NK-92 treated with Interleukin-12 subunit alpha and Interleukin-12 subunit beta, amount 100 ng/mL, for 24 hours (cell line): ENCODE measurements around the gene HDHD5.

Source experiments
- DNase-seq: peaks from one replicate; lab custom pipeline; 2025; lab: John Stamatoyannopoulos, UW

Gene HDHD5

DNA sequence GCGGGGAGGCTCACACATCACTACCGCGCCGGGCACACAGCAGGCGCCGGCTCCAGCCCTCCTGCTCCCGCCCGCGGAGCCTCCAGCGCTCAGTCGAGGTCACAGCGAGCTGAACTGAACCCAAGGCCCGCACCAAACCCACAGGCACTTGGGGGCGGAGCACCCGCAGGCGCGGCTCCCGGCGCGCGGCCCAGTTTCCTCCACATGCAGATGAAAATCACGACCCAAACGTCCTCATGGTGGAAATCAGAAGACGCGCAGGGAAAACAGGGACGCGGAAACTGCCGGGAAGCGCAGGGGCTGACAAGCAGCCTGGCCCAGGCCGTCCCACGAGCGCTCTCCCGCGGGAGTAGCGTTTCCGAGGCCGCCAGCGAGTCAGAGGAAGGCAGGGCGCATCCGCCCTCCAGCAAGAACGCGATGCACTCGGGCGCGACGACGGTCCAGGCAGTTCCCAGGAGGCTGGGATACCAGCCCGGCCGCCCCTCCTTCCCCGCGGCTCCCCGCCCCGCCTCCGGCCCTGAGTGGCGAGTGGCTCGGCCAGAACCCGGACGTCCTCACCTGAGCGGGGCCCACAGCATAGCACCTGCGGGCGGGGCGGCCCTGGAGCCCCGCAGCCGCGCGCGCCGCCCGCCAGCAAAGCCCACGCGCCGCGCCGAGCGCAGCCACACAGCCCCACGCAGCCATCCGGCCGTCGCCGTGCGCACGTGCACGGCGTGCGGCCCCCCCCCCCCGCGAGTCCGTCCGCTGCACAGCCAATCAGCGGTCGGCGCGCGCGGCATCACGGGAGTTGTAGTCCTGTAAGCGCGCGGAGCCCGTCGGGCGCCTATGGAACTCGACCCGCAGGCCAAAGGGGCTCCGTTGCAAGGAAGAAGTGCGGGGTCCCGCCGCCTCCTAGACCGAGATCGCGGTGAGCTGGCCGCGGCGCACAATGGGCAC lies at the start of gene HDHD5:
HDHD5 (minus strand) TSS at position 710 of the 936 bp plus-strand sequence; CDS start at position 684, 26 bp downstream.
- DNase-seq: peak; percentile 85

DNA sequence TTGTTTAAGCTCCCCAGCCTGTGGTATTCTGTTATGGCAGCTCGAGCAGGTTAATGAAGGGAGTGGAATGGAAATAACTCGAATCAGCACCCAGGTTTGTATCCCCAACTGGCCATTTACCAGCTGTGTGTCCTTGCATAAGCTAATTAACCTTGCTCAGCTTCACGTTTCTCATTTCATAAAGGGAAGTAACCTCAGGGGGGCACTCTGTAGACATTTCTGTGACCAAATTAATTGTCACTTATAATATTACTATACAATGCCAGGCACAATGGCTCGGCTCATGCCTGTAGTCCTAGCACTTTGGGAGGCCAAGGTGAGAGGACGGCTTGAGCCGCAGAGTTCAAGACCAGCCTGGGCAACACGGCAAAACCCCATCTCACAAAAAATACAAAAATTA lies 46.4 kb upstream of the HDHD5 start:
- no peak for DNase-seq

DNA sequence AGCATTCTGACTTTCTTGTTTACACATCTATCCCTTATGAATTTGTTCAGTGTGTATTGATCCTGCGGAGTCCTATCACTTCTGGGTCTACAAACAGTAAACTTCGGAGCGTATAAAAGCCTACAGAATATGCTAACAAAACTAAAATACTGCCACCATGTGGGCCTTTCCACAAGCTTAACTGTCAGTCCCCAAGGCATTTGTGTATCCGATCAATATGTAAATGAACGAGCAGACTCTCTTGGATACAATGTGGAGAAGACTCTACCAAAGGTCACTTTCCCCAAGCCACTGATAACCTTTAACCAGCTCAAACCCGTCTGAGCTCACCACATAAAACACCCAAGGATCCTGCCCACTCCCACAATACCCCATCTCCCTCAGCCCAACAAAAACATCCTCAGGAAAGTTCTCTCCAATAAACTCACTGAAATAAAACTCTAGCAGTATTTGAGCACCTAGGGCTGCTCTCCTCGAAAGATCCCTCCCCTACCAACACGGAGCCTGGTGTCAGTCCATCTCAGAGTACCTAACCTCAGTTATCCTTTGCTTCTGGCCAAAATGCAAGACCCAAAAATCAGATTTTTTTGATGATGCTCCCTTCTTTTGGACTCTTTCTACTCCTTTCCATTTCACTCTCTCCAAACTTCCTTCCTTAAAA lies 42.3 kb upstream of the HDHD5 start:
- no peak for DNase-seq

DNA sequence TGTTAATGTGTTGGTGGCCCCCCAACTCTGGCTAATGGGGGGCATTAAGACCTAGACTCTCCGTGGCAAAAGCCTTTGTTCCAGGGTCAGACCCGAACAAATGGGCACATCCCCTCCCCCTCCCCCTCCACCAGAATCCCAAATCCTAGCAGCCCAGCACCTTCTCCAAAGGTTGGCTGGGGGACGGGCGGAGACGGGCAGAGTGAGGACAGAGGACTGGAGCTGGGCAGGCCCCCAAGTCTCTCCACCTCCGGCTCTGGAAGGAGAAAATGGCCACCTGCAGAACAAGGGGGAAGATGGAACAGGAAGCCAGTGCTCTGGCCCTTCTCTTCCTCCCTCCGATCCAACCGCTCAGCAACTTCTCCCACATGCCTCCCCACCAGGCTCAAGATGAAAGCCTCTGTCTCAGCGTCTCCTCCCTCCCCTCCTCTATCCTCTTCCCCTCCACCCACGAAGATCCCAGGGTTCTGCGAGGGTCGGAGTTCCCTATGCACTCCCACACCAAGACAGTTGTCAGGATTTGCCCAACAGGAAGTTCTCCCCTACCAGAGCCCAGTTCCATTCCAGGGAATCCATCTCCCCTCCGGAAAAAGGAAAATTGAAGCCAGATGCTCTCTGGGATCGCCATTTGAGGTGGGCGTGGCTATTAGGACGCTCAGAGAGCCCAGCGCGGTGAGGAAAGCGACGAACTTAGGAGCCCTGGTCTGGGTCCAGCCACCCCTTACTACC lies 40.1 kb upstream of the HDHD5 start:
- DNase-seq: no peak

DNA sequence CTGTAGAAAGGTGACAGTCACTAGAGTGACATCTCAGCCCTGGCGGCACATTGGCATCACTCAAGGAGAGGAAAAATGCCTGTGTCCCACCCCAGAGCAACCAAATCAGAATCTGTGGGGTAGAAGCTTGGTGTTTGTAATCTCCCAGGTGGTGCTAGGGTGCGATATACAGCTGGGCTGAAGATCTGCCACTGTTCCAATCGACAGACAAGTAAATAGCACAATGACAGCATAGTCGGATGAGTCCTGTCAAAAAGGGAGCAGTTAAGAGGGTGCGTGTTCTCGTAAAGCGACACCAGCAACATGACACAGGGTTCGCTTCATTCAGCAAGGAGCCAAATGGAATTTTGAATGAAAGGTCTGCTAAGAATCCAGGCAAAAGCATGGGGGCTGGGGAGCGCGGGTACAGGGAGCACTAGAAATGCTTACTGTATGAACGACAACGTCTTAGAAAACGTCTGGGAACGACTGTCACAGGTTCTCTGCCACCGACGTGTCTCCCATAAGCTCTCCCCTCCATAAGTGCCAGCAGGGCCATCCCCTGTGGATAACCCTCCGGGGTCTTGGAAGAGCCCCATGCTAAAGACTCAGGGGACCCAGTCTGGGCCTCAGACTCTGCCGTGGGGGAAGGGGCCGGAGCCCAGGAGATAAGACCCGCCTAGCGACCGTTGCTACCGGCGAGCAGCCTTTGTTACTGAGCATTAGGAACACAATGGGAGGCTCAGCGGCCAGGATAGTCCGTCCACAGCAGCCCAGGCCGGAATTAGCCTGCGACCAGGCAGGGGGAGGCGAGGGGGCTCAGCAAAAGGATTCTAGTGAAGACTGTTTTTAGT lies 39.3 kb upstream of the HDHD5 start:
- DNase-seq: no peak

DNA sequence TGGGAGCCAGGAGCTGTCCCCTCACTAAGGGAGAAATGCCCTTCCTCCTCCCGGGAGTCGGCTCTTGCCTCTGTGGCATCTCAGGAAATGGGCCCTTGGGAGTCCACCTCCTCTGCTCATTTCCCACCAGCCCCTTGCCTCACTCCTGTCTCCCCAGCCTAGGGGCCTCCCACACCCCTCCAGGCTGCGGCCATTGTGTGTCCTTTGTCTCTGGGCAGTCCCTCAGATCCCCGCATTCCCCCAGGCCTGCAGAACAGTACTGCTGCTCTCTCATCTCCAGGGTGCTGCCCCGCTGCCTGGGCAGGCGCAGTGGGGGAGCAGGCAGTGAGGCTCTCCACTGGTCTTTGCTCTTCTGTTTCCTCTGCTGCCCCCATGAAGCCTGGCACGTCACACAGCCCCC lies 35.1 kb upstream of the HDHD5 start:
- no peak for DNase-seq

DNA sequence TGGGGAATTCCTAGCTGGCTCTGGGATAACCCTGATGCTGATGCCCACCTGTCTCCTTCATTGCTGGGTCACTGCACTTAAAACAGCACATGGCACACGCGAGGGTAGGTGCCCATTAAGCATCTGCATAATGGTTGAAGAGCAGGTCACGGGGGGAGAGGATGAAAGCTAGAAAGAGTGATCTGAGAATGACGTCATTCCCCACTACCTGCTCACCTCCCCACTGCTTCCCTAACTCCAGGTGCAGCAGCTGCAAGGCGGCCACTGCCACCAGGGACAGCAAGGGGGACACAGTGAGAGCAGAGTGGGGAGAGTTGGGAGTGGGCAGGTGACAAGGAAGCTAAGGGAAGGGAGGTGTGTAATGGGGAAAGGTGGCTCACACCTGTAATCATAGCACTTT lies 33.1 kb upstream of the HDHD5 start:
- no peak for DNase-seq

DNA sequence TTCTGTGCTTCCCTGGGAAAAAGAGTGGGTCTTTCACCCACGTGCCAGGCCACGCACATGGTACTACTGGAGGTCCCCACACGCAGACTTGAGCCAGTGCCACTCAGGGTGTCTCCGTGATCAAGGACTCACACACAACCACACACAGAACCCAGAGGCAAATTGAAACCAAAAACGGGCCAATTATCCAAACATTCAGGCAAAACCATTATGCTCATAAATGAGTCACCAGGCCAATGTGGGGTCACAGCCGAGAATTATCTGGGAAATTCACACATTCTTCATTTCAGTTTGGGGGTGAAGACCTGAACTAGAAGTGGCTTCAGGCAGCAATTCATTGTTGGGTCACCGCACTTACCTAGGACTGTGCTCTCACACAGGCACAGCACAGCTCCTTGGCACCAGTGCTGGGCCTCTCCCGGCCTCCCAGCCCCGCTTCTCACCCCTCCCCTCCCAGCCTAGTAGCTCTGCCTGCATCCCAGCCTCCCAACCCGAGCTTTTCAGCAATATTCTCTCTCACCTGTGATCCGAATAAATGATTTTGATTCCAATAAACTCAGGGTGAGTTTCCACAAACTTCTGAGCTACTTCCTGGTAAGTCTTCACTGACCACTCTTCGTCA lies 32.2 kb upstream of the HDHD5 start:
- no peak for DNase-seq

DNA sequence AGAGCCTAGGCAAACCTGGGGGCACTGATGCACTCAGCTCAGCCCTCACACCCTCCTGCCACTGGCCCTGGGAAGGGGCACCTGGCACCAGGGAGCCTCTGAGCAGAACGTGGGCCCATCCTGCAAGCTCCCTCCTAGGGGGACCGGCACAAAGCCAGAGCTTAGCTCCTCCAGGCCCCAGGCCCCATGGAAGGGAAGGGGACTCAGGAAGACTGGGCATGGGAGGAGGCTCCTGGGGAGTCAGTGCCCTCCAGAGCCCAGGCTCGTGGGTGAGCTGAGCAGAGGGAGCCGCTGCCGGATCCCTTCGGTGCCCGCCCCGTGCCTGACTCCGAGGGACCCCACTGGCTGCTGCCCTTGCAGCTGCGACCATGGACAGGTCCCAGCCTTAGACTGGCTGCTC lies 31.6 kb upstream of the HDHD5 start:
- no peak for DNase-seq

DNA sequence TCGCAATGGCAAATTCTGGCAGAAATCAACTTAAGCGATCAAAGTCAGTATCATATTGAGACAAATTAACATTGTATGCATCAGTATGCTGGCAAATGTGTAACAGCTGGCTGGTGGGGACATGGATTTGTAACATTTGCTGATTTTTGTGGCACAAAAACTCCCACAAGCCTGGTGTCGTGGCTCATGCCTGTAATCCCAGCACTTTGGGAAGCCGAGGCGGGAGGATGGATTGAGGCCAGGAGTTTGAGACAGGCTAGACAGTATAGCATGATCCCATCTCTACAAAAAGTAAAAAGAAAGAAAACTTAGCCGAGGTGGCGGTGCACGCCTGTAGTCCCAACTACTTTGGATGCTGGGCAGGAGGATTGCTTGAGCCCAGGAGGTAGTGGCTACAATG lies 17.6 kb upstream of the HDHD5 start:
- no peak for DNase-seq

DNA sequence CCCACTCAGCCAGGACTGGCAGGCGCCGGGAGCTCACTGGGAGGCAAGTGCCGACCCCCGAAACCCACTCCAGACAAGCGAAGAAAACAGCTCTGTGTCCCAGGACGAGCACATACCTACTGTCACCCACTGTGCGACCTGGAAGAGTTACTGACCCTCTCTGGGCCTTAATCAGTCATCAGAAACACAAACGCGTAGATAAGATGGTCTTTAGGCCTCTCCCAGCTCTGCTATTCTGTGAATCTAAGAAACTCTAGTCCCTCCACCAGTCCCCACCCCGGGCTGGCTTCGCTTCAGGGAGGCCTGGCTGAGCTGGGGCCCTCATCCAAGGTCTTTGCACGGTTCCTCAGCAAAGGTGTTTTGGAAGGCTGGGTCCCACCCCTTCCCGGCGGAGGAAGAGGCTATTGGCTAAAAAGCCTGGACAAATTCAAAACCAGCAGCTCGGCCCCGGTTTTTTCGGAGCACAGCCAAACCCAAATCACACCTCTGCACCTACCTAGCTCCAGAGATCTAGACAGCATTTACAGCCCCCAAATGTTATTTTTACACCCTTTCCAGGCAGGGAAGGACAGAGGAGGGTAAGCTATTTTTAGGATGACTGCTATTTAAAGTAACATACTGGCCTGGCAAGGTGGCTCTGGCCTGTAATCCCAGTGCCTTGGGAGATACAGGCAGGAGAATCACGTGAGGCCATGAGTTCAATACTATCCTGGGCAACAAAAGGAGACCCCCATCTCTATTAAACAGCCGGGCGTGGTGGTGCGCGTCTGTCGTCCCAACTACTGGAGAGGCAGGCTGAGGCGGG lies 13.2 kb upstream of the HDHD5 start:
- no peak for DNase-seq

DNA sequence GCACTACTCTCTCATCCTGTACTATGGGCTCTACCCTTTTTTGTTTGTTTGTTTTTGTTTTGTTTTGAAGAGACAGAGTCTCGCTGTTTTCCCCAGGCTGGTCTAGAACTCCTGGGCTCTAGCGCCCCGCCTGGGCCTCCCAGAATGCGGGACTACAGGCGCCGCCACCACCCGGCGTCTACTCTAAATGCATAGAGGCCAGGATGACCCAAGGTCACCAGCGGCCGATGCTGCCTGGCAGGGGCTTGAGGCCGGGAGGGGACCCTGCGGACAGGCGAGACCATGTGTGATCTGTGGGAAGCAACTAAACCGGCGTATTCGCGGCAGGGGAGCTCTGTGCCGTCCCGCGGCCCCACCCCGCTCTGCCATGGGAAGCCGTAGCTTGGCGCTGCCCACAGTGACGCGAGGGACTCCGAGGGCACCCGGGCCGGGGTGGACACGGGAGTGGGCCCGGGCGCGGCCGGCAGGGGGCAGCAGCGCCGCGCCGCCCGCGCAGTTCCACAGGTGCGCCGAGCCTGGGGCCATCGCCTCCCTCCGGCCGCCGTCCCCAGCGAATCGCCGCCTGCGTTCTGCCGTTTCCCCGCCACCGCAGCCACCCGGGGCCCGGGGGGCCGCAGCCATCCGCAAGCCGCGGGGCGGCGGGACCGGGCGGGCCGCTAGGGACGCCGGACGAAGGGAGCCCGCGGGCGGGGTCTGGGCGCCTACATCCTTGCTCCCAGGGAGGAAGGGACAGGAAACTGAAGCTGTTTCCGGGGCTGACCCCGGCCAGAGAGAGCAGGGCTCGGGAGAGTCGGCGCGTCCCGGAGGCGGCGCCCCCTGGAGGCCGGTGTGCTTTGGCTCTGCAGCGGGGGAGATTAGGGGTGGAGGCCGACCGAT lies 12.3 kb upstream of the HDHD5 start:
- DNase-seq: peak; percentile 78

DNA sequence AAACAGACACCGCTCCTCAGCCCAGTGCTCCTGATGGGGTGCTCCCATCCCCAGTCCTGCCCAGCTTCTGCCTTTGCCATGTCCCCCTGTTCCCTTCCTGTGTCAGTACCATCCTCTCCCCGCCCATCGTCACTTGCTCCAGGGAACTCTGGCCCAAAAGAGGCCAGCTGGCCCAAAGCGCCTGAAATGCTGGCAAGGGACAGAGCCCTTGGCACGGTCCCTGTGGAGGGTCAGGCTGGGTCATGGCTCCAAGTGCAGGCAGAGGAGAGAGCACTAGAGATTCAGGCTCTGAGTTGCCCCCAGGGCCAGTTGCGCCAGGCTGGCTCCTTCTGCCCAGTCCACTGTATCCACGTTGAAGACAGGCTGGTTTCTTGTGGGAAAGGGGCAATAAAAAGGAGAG lies 8.4 kb upstream of the HDHD5 start:
- DNase-seq: no peak

DNA sequence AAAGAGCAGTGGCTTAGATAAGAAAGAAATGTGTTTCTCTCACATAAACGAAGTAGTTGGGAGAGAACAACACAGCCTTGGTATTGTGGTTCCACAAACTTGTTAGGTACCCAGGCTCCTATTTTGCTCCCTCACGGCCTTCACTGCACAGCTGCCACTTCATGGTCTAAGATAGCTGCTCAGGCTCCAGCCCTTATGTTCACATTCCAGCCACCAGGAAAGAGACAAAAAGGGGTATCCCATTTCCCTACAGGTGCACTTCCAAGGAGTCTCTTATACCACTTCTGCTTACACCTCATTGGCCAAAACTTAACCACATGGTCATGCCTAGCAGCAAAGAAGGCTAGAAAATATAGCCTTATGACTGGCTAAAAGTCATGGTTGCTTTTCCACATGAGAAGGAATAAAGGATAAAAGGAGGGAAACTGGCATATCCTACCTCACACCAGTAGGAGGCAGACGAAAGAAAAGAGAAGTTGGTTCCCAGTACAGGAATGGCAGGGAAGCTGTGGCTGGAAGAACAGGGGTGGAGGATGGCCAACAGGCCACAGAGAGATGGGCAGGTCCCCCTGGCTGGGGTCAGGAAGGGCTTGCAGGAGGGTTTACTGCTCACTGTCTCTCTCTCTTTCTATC lies 5.4 kb upstream of the HDHD5 start:
- no peak for DNase-seq

DNA sequence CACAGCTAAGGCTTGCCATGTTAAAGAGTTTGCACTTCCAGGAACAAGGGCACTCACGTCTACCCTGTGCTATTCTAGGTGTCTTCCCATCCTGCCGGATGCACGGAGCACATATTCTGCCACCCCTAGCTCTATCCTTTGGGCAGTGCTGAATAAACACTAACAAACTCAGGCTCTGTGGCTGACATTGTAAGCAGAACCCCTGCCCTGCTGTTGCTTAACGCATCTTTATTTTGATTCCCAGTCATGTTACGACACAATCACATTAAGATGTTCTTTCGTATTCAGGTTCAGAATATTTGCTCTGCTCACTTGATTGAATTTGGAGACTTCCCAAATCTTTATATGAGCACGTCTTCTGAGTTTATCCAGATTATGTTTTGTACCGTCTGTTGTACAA lies 3.7 kb upstream of the HDHD5 start:
- DNase-seq: no peak

DNA sequence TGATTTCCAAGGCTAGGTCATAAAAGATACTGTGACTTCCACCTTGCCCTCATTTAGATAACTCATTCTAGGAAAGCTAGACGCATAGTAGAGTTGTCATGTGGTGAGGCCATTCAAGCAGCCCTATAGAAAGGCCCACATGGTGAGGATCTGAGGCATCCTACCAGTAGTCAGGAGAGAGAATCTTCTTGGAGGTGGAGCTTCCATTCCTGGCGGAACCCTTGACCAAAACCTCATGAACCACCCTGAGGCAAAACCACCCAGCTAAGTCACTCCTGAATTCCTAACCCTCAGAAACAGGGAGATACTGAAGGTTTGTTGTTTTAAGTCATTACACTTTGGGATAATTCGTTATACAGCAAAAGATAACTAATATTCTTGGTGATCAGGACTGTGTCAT lies 2.9 kb upstream of the HDHD5 start:
- DNase-seq: no peak

DNA sequence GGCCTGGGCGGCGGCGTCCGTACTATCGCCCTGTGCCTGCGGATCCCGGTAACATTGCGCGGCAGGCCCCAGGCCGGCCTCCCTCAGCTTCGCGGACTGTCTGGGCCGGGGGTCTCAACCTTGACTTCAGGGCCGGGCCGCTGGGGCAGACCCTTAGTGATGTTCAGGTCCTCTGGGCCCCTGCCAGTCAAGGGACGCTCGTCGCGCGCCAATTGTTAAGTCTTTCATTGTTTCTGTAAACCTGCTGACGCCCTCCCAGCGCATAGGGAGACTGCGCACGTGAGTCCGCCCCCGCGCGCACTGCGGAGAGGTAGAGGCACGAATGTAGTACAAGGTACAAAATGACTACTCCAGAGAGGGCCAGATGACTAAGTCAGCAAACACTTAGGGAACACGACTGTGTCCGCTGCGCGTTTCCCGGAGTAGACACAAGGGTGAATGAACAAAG lies 451 bp upstream of the HDHD5 start:
- no peak for DNase-seq

DNA sequence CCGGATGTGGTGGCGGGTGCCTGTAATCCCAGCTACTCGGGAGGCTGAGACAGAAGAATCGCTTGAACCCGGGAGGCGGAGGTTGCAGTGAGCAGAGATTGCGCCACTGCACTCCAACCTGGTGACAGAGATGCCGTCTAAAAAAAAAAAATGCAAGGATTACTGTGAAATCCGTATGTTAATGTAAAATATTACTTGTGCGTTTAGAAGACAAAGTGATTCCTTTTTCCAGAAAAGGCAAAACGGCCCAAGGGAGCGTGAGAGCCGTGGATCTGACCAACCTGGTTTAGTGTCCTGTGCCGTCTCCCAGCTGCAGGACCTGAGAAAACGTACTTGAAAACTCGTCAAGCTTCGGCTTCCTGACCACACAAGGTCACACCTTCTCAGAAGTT lies 905 bp downstream of the HDHD5 start:
- DNase-seq: no peak

DNA sequence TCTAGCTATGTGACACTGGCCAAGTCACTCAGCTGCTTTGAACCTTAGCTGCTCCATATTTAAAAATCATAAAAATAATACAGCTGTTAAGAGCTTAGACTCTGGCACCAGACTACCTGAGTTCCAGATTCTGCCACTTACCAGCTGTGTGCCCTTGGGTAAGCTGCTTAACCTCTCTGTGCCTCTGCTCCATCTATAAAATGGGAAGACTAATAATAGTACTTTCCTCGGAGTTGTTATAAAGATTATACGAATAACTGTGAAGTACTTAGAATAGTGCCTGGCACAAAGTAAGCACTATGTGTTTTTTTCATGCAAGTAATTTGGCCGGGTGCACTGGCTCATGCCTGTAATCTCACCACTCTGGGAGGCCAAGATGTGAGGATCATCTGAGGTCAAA lies 1.4 kb downstream of the HDHD5 start:
- DNase-seq: no peak
